ENCODE data around the gene FKRP.
"Not testable (repeated sequence)": the region's sequence is repeated elsewhere in the genome, so short reads cannot be mapped to it uniquely, and the experiment has no call there.

Gene FKRP

DNA sequence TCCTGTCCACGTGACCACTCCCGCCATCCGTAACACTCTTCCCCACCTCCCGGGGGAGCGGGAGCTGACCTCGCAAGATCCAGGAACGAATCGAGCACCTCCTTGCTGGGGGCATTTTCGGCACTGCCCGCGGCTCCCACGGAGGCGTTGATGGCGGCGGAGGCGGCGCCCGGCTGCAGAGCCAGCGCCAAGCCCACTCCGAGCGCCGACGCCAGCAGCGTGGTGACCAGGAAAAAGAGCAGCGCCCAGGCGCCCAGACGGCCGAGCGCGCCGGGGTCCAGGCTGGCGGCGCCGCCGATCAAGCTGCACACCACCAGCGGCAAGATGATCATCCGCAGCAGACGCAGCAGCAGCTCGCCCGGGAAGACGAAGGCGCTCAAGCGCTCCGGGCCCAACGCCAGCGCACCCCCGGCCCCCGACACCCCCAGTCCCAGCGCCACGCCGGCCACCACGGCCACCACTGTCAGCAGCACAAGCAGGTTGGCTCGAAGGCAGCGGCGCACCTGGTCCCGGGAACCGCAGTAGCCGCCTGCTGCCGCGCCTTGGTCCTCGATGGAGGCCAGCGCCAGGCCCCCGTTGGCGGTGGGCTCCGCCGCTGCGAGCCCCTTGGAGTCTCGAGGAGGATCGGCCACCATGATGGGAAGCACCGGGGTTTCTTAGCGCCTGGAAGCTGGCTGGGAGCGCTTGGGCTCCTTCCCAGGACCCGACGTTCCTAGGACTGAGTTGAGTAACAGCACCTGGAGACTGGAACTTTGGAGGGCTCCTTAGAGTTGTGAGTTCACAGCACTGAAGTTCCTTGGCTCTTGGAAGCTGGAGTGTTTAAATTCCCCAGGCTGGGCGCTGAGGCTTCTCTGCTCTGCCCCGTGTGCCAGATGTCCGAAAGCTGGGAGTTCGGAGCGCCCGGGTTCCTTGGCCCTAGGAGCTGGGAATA, 41.7 kb downstream of the FKRP start:
- Histone ChIP-seq H3K9ac (ENCODE audit: low read length in 2 of 2) (peak overlapping the region; percentile 45 to 76), H3K4me1 (ENCODE audit: control insufficient read depth, insufficient read depth, low read length) (peaks cover 36% of the 10 kb centered on the region), H3K27me3 (ENCODE audit: control insufficient read depth in 1 of 2, insufficient read depth in 2 of 2, low read length in 2 of 2) (no peaks in the 10 kb centered on the region), H3K4me3 (ENCODE audit: low read length in 2 of 2) (peak overlapping the region; percentile 68 to 83), H3K27ac (ENCODE audit: low read length) (peak overlapping the region; percentile 67), H3K36me3 (ENCODE audit: control insufficient read depth in 2 of 2, insufficient read depth in 2 of 2, low read length in 2 of 2) (peaks cover 0 to 4% of the 10 kb centered on the region in 2 donors), H3K9me3 (ENCODE audit: control insufficient read depth in 2 of 2, low read length in 2 of 2) (no peaks in the 10 kb centered on the region)

DNA sequence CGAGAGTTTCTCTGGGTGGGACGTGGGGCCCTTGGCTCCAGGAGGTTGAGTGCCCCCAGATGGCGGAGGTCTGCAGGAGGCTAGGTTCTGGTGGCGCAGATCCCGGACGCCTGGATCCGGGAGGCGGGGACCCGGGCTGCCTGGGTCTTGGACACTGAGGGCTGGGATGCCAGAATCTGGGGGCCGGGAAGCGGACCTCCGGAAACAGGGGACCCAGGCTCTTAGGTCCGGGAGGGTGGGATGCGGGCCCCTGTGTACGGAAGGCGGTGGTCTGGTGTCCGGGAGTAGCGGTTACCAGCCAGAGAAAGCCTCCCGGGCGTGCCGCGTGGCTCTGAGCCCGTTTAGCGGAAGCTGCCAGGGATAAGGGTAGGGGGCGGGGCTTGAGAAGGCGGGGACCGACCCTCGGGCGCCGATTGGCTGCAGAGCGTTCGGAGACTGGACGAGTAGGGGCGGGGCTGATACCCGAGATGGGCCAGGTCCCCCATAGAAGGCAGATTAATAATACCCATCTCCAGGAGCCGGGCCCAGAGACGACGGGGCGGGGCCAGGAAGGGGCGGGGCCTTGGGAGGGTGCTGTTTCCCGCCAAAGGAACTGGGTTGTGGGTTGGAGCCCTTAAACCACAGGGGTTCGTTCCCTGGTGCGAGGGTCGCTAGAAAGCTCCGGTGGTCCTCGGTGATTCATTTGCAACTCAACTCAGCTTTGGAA, 42.6 kb downstream of the FKRP start, which contains the start of gene SLC1A5:
Gene SLC1A5 (minus strand): TSS at position 333 of the 706 bp plus-strand sequence. CDS start 629 bp downstream, outside the sequence.
- H3K4me1 ChIP-seq (ENCODE audit: control insufficient read depth, insufficient read depth, low read length), result peaks cover 36% of the 10 kb centered on the region
- no peaks in the 10 kb centered on the region for H3K27me3 ChIP-seq (ENCODE audit: control insufficient read depth in 1 of 2, insufficient read depth in 2 of 2, low read length in 2 of 2)
- peak within 1 kb of the TSS; percentile 45 to 76 for H3K9ac ChIP-seq (ENCODE audit: low read length in 2 of 2)
- H3K4me3 ChIP-seq (ENCODE audit: low read length in 2 of 2), result peak within 1 kb of the TSS; percentile 68 to 83
- no peaks in the 10 kb centered on the region for H3K9me3 ChIP-seq (ENCODE audit: control insufficient read depth in 2 of 2, low read length in 2 of 2)
- H3K27ac ChIP-seq (ENCODE audit: low read length), result peak within 1 kb of the TSS; percentile 67
- no peaks in the 10 kb centered on the region for H3K36me3 ChIP-seq (ENCODE audit: control insufficient read depth in 2 of 2, insufficient read depth in 2 of 2, low read length in 2 of 2)

DNA sequence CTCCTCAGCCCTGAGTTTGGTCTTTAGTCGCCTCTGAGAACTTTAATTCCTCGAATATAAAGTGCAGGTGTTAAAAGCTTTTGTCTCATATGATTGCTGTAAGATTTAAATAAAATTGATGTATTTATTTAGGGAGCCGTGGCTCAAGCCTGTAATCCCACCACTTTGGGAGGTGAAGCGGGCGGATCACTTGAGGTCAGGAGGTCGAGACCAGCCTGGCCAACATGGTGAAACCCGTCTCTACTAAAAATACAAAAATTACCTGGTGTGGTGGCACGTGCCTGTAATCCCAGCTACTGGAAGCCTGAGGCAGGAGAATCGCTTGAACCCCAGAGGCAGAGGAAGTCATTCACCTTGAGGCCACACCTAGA, 43.1 kb downstream of the FKRP start:
- H3K36me3 ChIP-seq (ENCODE audit: control insufficient read depth in 2 of 2, insufficient read depth in 2 of 2, low read length in 2 of 2), result no peaks in the 10 kb centered on the region
- H3K4me1 ChIP-seq (ENCODE audit: control insufficient read depth, insufficient read depth, low read length), result peaks cover 36% of the 10 kb centered on the region
- peak overlapping the region; percentile 43 to 83 for H3K4me3 ChIP-seq (ENCODE audit: low read length in 2 of 2)
- no peak overlapping the region for H3K27ac ChIP-seq (ENCODE audit: low read length)
- no peak overlapping the region for H3K9ac ChIP-seq (ENCODE audit: low read length in 2 of 2)
- no peaks in the 10 kb centered on the region for H3K9me3 ChIP-seq (ENCODE audit: control insufficient read depth in 2 of 2, low read length in 2 of 2)
- no peaks in the 10 kb centered on the region for H3K27me3 ChIP-seq (ENCODE audit: control insufficient read depth in 1 of 2, insufficient read depth in 2 of 2, low read length in 2 of 2)

DNA sequence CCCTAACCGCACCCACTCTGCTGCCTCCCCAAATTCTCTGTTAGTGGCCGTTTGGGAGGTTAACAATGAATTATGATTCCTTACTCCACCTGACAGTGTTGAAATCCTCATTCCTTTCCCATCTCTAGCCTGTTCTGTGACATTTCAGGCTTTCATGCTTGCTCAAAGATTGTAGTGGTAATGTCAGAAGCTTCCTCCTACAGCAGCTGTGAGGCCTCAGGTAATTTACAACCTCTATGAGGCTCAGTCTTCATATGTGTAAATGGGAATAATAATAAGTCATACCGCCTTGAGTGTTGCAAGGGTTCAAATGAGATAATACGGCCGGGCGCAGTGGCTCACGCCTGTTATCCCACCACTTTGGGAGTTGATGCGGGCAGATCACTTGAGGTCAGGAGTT, 43.5 kb downstream of the FKRP start:
- Histone ChIP-seq H3K27ac (ENCODE audit: low read length) (no peak overlapping the region), H3K4me3 (ENCODE audit: low read length in 2 of 2) (no peak overlapping the region)

DNA sequence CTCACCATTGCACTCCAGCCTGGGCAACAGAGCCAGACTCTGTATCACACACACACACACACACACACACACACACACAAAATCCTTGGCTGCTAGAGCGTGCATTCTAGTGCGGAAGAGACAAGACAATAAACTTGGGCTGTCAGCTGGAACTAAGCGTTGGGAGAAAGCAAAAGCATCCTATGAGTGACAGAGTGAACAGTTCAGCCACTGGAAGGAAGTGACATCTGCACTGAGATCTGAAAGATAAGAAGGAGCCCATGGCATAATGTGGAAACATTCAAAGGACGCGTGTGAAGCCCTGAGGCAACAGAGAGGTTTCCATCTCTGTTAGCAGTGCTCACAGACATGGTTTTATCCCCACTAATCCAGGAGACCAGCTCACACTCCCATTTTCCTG, 46.1 kb downstream of the FKRP start:
- H3K36me3 ChIP-seq (ENCODE audit: control insufficient read depth in 2 of 2, insufficient read depth in 2 of 2, low read length in 2 of 2), result no peaks in the 10 kb centered on the region
- H3K27ac ChIP-seq (ENCODE audit: low read length), result no peak overlapping the region
- H3K27me3 ChIP-seq (ENCODE audit: control insufficient read depth in 1 of 2, insufficient read depth in 2 of 2, low read length in 2 of 2), result no peaks in the 10 kb centered on the region
- H3K4me3 ChIP-seq (ENCODE audit: low read length in 2 of 2), result no peak overlapping the region
- H3K9ac ChIP-seq (ENCODE audit: low read length in 2 of 2), result no peak overlapping the region
- no peaks in the 10 kb centered on the region for H3K9me3 ChIP-seq (ENCODE audit: control insufficient read depth in 2 of 2, low read length in 2 of 2)
- peaks cover 14% of the 10 kb centered on the region for H3K4me1 ChIP-seq (ENCODE audit: control insufficient read depth, insufficient read depth, low read length)

More for the DNA sequence above, 43.5 kb downstream of the FKRP start:
- Histone ChIP-seq H3K4me1 (ENCODE audit: control insufficient read depth, insufficient read depth, low read length) (peaks cover 36% of the 10 kb centered on the region), H3K9ac (ENCODE audit: low read length in 2 of 2) (no peak overlapping the region), H3K36me3 (ENCODE audit: control insufficient read depth in 2 of 2, insufficient read depth in 2 of 2, low read length in 2 of 2) (no peaks in the 10 kb centered on the region), H3K27me3 (ENCODE audit: control insufficient read depth in 1 of 2, insufficient read depth in 2 of 2, low read length in 2 of 2) (no peaks in the 10 kb centered on the region), H3K9me3 (ENCODE audit: control insufficient read depth in 2 of 2, low read length in 2 of 2) (no peaks in the 10 kb centered on the region)

DNA sequence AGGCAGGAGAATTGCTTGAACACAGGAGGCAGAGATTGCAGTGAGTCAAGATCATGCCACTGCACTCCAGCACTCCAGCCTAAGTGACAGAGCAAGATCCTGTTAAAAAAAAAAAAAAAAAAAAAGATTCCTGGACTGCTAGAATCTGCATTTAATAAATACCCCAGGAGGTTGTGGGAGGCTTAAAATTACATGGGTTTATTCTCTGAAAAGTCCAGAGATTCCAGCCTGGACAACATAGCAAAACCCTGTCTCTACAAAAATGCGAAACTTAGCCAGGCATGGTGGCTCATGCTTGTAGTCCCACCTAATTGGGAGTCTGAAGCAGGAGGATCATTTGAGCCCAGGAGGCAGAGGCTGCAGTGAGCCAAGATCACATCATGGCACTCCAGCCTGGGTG, 52.0 kb downstream of the FKRP start:
- Histone ChIP-seq H3K4me3 (ENCODE audit: low read length in 2 of 2) (no peak overlapping the region), H3K27me3 (ENCODE audit: control insufficient read depth in 1 of 2, insufficient read depth in 2 of 2, low read length in 2 of 2) (no peaks in the 10 kb centered on the region), H3K4me1 (ENCODE audit: control insufficient read depth, insufficient read depth, low read length) (no peaks in the 10 kb centered on the region), H3K36me3 (ENCODE audit: control insufficient read depth in 2 of 2, insufficient read depth in 2 of 2, low read length in 2 of 2) (no peaks in the 10 kb centered on the region), H3K9ac (ENCODE audit: low read length in 2 of 2) (no peak overlapping the region), H3K9me3 (ENCODE audit: control insufficient read depth in 2 of 2, low read length in 2 of 2) (no peaks in the 10 kb centered on the region), H3K27ac (ENCODE audit: low read length) (no peak overlapping the region)

DNA sequence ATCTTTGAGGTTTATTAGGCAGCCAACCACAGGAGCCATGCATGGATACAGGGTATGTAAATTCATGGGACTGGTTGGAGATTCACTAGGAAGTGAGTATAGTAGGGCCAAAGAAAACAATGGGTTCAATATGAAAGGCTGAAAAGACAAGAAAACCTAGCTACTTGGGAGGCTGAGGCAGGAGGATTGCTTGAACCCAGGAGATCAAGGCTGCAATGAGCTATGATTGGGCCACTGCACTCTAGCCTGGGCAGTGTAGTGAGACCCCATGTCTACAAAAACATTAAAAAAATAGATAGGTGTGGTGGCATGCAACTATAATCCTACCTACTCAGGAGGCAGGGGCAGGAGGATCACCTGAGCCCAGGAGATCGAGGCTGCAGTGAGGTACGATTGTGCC, 52.9 kb downstream of the FKRP start:
- H3K36me3 ChIP-seq (ENCODE audit: control insufficient read depth in 2 of 2, insufficient read depth in 2 of 2, low read length in 2 of 2), result no peaks in the 10 kb centered on the region
- H3K4me3 ChIP-seq (ENCODE audit: low read length in 2 of 2), result no peak overlapping the region
- H3K27ac ChIP-seq (ENCODE audit: low read length), result no peak overlapping the region
- H3K27me3 ChIP-seq (ENCODE audit: control insufficient read depth in 1 of 2, insufficient read depth in 2 of 2, low read length in 2 of 2), result no peaks in the 10 kb centered on the region
- H3K9me3 ChIP-seq (ENCODE audit: control insufficient read depth in 2 of 2, low read length in 2 of 2), result no peaks in the 10 kb centered on the region
- H3K9ac ChIP-seq (ENCODE audit: low read length in 2 of 2), result no peak overlapping the region
- no peaks in the 10 kb centered on the region for H3K4me1 ChIP-seq (ENCODE audit: control insufficient read depth, insufficient read depth, low read length)

DNA sequence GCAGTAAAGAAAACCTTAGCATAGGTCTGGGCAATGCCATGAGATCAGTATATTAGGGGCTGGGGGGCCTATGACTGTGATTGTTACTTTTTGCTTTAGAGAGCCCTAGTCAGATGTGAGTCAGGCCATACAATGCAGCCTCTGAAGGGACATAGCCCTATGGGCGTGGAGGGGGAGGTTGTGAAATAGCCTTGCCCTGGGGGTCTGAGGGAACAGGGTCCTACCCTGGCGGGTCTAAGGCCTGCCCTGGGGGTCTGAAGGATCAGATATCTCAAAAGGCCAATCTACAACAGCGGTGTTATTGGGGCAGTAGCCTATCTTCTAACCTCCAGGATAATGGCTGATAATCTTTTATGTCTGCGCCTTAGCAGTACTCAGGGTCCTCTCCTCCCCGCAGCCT, 56.3 kb downstream of the FKRP start:
- no peaks in the 10 kb centered on the region for H3K27me3 ChIP-seq (ENCODE audit: control insufficient read depth in 1 of 2, insufficient read depth in 2 of 2, low read length in 2 of 2)
- H3K4me1 ChIP-seq (ENCODE audit: control insufficient read depth, insufficient read depth, low read length), result no peaks in the 10 kb centered on the region
- H3K9me3 ChIP-seq (ENCODE audit: control insufficient read depth in 2 of 2, low read length in 2 of 2), result no peaks in the 10 kb centered on the region
- H3K36me3 ChIP-seq (ENCODE audit: control insufficient read depth in 2 of 2, insufficient read depth in 2 of 2, low read length in 2 of 2), result no peaks in the 10 kb centered on the region
- H3K9ac ChIP-seq (ENCODE audit: low read length in 2 of 2), result no peak overlapping the region
- no peak overlapping the region for H3K4me3 ChIP-seq (ENCODE audit: low read length in 2 of 2)
- H3K27ac ChIP-seq (ENCODE audit: low read length), result no peak overlapping the region

DNA sequence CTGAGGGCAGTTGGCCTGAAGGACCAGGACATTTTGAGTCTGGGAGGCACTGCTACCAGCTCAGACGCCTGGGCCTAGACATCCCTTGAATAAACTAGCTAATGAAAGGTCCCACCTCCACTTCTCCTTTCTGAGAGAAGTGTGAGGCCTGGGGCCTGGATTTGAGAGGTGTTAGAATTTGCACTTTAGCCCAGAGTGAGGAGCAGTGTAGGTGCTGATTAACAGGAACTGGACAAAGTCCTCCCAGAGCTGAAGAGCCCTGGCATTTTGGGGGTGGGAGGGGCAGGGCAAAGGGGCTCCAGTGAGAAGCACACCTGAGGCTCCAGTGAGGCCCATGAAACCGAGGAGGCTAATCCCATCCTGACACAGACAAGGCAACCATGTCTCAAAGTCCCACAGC, 57.7 kb downstream of the FKRP start:
- Histone ChIP-seq H3K27me3 (ENCODE audit: control insufficient read depth in 1 of 2, insufficient read depth in 2 of 2, low read length in 2 of 2) (no peaks in the 10 kb centered on the region), H3K27ac (ENCODE audit: low read length) (no peak overlapping the region), H3K9me3 (ENCODE audit: control insufficient read depth in 2 of 2, low read length in 2 of 2) (no peaks in the 10 kb centered on the region), H3K4me3 (ENCODE audit: low read length in 2 of 2) (no peak overlapping the region), H3K36me3 (ENCODE audit: control insufficient read depth in 2 of 2, insufficient read depth in 2 of 2, low read length in 2 of 2) (no peaks in the 10 kb centered on the region), H3K9ac (ENCODE audit: low read length in 2 of 2) (no peak overlapping the region), H3K4me1 (ENCODE audit: control insufficient read depth, insufficient read depth, low read length) (no peaks in the 10 kb centered on the region)

DNA sequence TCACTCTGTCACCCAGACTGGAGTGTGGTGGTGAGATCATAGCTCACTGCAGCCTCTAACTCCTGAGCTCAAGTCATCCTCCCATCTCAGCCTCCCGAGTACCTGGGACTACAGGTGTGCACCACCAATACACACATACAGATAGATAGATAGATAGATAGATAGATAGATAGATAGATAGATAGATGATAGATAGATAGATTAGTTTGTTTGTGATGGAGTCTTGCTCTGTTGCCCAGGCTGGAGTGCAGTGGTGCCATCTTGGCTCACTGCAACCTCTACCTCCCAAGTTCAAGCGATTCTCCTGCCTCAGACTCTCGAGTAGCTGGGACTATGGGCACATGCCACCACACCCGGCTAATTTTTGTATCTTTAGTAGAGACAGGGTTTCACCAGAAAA, 58.6 kb downstream of the FKRP start:
- H3K27me3 ChIP-seq (ENCODE audit: control insufficient read depth in 1 of 2, insufficient read depth in 2 of 2, low read length in 2 of 2), result not testable (repeated sequence)

DNA sequence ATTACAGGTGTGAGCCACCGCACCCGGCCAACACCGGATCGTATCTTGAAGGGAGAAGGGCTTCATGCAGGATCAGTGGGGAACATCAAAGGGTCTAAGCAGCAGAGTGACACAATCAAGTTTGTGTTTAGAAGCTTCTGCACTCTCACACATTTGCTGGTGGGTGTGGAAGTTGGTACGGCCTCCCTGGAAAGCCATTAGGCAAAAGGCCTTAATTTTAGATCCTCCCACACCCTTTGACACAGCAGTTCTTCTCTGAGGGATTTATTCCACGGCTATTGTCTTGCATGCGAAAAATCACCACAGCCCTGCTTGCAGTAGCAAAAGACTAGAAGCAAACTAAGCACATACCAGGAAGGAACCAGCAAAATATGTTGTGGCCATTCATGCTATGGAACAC, 60.8 kb downstream of the FKRP start:
- no peak overlapping the region for H3K27ac ChIP-seq (ENCODE audit: low read length)
- H3K9me3 ChIP-seq (ENCODE audit: control insufficient read depth in 2 of 2, low read length in 2 of 2), result no peaks in the 10 kb centered on the region
- H3K4me1 ChIP-seq (ENCODE audit: control insufficient read depth, insufficient read depth, low read length), result no peaks in the 10 kb centered on the region
- no peaks in the 10 kb centered on the region for H3K27me3 ChIP-seq (ENCODE audit: control insufficient read depth in 1 of 2, insufficient read depth in 2 of 2, low read length in 2 of 2)
- no peak overlapping the region for H3K4me3 ChIP-seq (ENCODE audit: low read length in 2 of 2)
- H3K36me3 ChIP-seq (ENCODE audit: control insufficient read depth in 2 of 2, insufficient read depth in 2 of 2, low read length in 2 of 2), result no peaks in the 10 kb centered on the region
- H3K9ac ChIP-seq (ENCODE audit: low read length in 2 of 2), result no peak overlapping the region

More for the DNA sequence above, 58.6 kb downstream of the FKRP start:
- not testable (repeated sequence) for H3K9me3 ChIP-seq (ENCODE audit: control insufficient read depth in 2 of 2, low read length in 2 of 2); H3K9ac ChIP-seq (ENCODE audit: low read length in 2 of 2); H3K36me3 ChIP-seq (ENCODE audit: control insufficient read depth in 2 of 2, insufficient read depth in 2 of 2, low read length in 2 of 2); H3K4me1 ChIP-seq (ENCODE audit: control insufficient read depth, insufficient read depth, low read length); H3K27ac ChIP-seq (ENCODE audit: low read length); H3K4me3 ChIP-seq (ENCODE audit: low read length in 2 of 2)

Measured in stomach smooth muscle (tissue), 2 donors.